CD14-positive monocyte (primary cell): Measurements from ENCODE around the gene VKORC1L1. TPM values are rescaled to one million over a fixed set of nuclear protein-coding genes. Genes with fewer than 3 reads are reported as not detected.

Experiments used
- DNase-seq, 3 donors: peaks; one replicate each; pipeline ENCODE4 v3.0.0-alpha.2; 2011 to 2022
- H2AFZ ChIP-seq: 2 replicates; pipeline ENCODE4 v1.6.0; 2012; ENCODE audit warnings: mild to moderate bottlenecking, low read depth, low read length, inconsistent platforms; ENCODE audit not compliant: insufficient read depth, poor library complexity, severe bottlenecking
- H3K27ac ChIP-seq, 2 donors: 1 replicate in 1 of 2; 2 replicates in 1 of 2; pipeline ENCODE4 v1.5.1; 2012 to 2013; ENCODE audit warnings: low read length in 2 of 2, control low read depth in 1 of 2, inconsistent platforms in 1 of 2, low read depth in 1 of 2, mild to moderate bottlenecking in 1 of 2
- H3K27me3 ChIP-seq, 2 donors: one replicate each; pipeline versions ENCODE4 v1.6.0 to v1.6.1; 2011 to 2013; ENCODE audit warnings: low read length in 2 of 2; ENCODE audit not compliant: control insufficient read depth in 2 of 2, insufficient read depth in 2 of 2
- H3K36me3 ChIP-seq, 2 donors: replicated peaks in 1 of 2; 1 replicate in 1 of 2; 2 replicates in 1 of 2; pipeline versions ENCODE4 v1.5.1 to v1.6.1; 2012 to 2013; ENCODE audit warnings: low read length in 2 of 2, control low read depth in 1 of 2, inconsistent platforms in 1 of 2, mild to moderate bottlenecking in 1 of 2; ENCODE audit not compliant: insufficient read depth in 2 of 2, control insufficient read depth in 1 of 2
- H3K4me1 ChIP-seq, 2 donors: 1 replicate in 1 of 2; 2 replicates in 1 of 2; pipeline versions ENCODE4 v1.5.1 to v1.6.1; 2012 to 2013; ENCODE audit warnings: low read length in 2 of 2, control low read depth in 1 of 2, inconsistent platforms in 1 of 2, mild to moderate bottlenecking in 1 of 2, moderate library complexity in 1 of 2; ENCODE audit not compliant: insufficient read depth in 2 of 2, control insufficient read depth in 1 of 2
- H3K4me2 ChIP-seq: replicated peaks from 2 replicates; pipeline ENCODE3; 2012; ENCODE audit warnings: low read length, moderate library complexity, mild to moderate bottlenecking; ENCODE audit not compliant: poor library complexity, severe bottlenecking; ENCODE audit errors: extremely low read depth
- H3K4me3 ChIP-seq, 3 experiments: fragments of 200-600 bp in 1 of 3; sonication (generic) in 1 of 3; replicated peaks in 1 of 3; 1 replicate in 2 of 3; 2 replicates in 1 of 3; pipeline ENCODE4 v1.5.1; 2011 to 2013; ENCODE audit warnings: low read length in 3 of 3, mild to moderate bottlenecking in 3 of 3, control low read depth in 2 of 3, low read depth in 2 of 3, inconsistent platforms in 1 of 3, moderate library complexity in 1 of 3
- H3K79me2 ChIP-seq: 2 replicates; pipeline ENCODE4 v1.6.0; 2012; ENCODE audit warnings: mild to moderate bottlenecking, control low read depth, inconsistent platforms, low read length, moderate library complexity; ENCODE audit not compliant: insufficient read depth
- H3K9ac ChIP-seq: 2 replicates; pipeline ENCODE4 v1.6.0; 2017; ENCODE audit warnings: low read length, mild to moderate bottlenecking; ENCODE audit not compliant: insufficient read depth, poor library complexity, severe bottlenecking
- H3K9me3 ChIP-seq, 2 donors: replicated peaks in 1 of 2; 1 replicate in 1 of 2; 2 replicates in 1 of 2; pipeline versions ENCODE4 v1.5.1 to v1.6.1; 2012 to 2013; ENCODE audit warnings: low read length in 2 of 2, control low read depth in 1 of 2; ENCODE audit not compliant: control insufficient read depth in 1 of 2, insufficient read depth in 1 of 2
- H4K20me1 ChIP-seq: 2 replicates; pipeline ENCODE4 v1.6.0; 2012; ENCODE audit warnings: mild to moderate bottlenecking, low read length, control low read depth, moderate library complexity; ENCODE audit not compliant: insufficient read depth
- H3K27ac Mint-ChIP-seq, 7 donors: one replicate each; pipeline ENCODE4 v1.8.0; 2020; ENCODE audit warnings: mild to moderate bottlenecking in 7 of 7, mixed read lengths in 7 of 7, moderate library complexity in 6 of 7, inconsistent platforms in 2 of 7
- H3K27me3 Mint-ChIP-seq, 3 donors: one replicate each; pipeline ENCODE4 v1.8.0; 2021 to 2022; ENCODE audit warnings: low read depth in 3 of 3, mild to moderate bottlenecking in 3 of 3, mixed read lengths in 3 of 3, moderate library complexity in 3 of 3, inconsistent platforms in 1 of 3
- H3K36me3 Mint-ChIP-seq, 2 donors: one replicate each; pipeline ENCODE4 v1.8.0; 2020; ENCODE audit warnings: mixed read lengths in 2 of 2, inconsistent platforms in 1 of 2, mild to moderate bottlenecking in 1 of 2
- H3K4me1 Mint-ChIP-seq: one replicate; pipeline ENCODE4 v1.8.0; 2020; ENCODE audit warnings: mild to moderate bottlenecking, mixed read lengths
- H3K4me3 Mint-ChIP-seq, 2 donors: one replicate each; pipeline ENCODE4 v1.8.0; 2020; ENCODE audit warnings: mild to moderate bottlenecking in 2 of 2, mixed read lengths in 2 of 2, moderate library complexity in 1 of 2
- H3K9me3 Mint-ChIP-seq, 7 donors: one replicate each; pipeline ENCODE4 v1.8.0; 2020 to 2022; ENCODE audit warnings: mixed read lengths in 7 of 7, mild to moderate bottlenecking in 6 of 7, moderate library complexity in 6 of 7, inconsistent platforms in 2 of 7
- CTCF ChIP-seq: fragments of 200-600 bp; IDR thresholded peaks from one replicate; pipeline ENCODE4 v1.8.0; 2022; ENCODE audit warnings: antibody characterized with exemption, mild to moderate bottlenecking
- WGBS: methylation state at CpG from one replicate; pipeline ENCODE4 v1.1.5; 2013; ENCODE audit warnings: missing lambda C conversion rate; ENCODE audit not compliant: insufficient coverage; 5-methylcytosine and 5-hydroxymethylcytosine counted together
- intact Hi-C, 2 donors: fragments of 100-400 bp; cut with micrococcal nuclease; formaldehyde crosslinking; loops; one replicate each; pipeline versions ENCODE4 v1.15.0 to v1.15.1; 2023
- polyA plus RNA-seq, 3 donors: library from polyadenylated mRNA; depleted of rRNA in 1 of 3; unstranded in 2 of 3; stranded (reverse) in 1 of 3; fragments of 300-500 nt in 2 of 3; fragments of >200 nt in 1 of 3; fragmentation: Illumina TruSeq in 2 of 3; gene quantifications; 1 replicate in 2 of 3; 2 replicates in 1 of 3; pipeline ENCODE4 v1.2.3, GENCODE V29; 2012 to 2021

VKORC1L1 gene
- polyA plus RNA-seq, 3 donors: 1.9 to 3.2 (median 2.7) TPM

DNA sequence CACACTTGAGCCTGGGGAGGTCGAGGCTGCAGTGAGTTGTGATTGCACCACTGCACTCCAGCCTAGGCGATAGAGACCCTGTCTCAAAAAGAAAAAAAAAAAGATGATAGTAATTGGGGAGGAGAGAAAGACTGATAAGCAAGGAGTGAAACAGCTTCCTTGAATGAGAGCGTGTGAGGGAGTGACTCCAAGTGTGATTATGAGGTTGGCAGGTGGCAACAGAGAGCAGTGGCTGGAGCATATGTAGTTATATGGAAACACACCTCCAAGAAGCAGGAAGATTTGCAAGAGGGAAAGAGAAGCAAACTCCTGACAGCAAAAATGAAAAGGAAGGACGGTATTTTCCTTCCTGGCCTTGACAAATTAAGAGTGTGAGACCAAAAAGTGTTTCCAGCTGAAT lies 50.4 kb downstream of the VKORC1L1 start:
- H3K9me3 Mint-ChIP-seq: no peaks in the 10 kb centered on the region
- peaks cover 2% of the 10 kb centered on the region for H3K4me1 Mint-ChIP-seq
- H3K27me3 Mint-ChIP-seq: peaks cover 0 to 1% (median 0%) of the 10 kb centered on the region in 3 donors
- no peaks in the 10 kb centered on the region for H4K20me1 ChIP-seq
- no peak overlapping the region for H3K4me3 ChIP-seq
- 92% methylated on average over 3 of the region's 4 CpGs for WGBS
- H3K36me3 ChIP-seq: no peaks in the 10 kb centered on the region
- H3K4me1 ChIP-seq: no peaks in the 10 kb centered on the region
- intact Hi-C loops: no loop called here
- no peaks in the 10 kb centered on the region for H3K79me2 ChIP-seq
- H3K4me3 Mint-ChIP-seq: no peak overlapping the region
- H3K9ac ChIP-seq: no peak overlapping the region
- H3K27ac ChIP-seq: no peak overlapping the region
- DNase-seq: no peak
- no peak overlapping the region for H3K4me2 ChIP-seq
- peaks cover 4 to 8% of the 10 kb centered on the region in 2 donors for H3K36me3 Mint-ChIP-seq
- no peaks in the 10 kb centered on the region for H3K27me3 ChIP-seq
- no peak for TF ChIP-seq CTCF
- H3K27ac Mint-ChIP-seq: no peak overlapping the region
- no peak overlapping the region for H2AFZ ChIP-seq
- no peaks in the 10 kb centered on the region for H3K9me3 ChIP-seq

- no peak overlapping the region for H3K4me3 Mint-ChIP-seq
- no peak overlapping the region for H3K4me2 ChIP-seq
These were observed 51.3 kb downstream of the VKORC1L1 start for GRCh38 chr7:65924193-65924592.

More at GRCh38 chr7:65924193-65924592, 51.3 kb downstream of the VKORC1L1 start:
- no peak overlapping the region for H3K27ac ChIP-seq
- no peaks in the 10 kb centered on the region for H3K9me3 ChIP-seq
- Mint-ChIP-seq H3K36me3 (peaks cover 4 to 8% of the 10 kb centered on the region in 2 donors), H3K27me3 (peaks cover 0 to 1% (median 0%) of the 10 kb centered on the region in 3 donors), H3K4me1 (peaks cover 2% of the 10 kb centered on the region), H3K27ac (no peak overlapping the region), H3K9me3 (no peaks in the 10 kb centered on the region)
- no peak overlapping the region for H2AFZ ChIP-seq
- H3K36me3 ChIP-seq: no peaks in the 10 kb centered on the region
- no peaks in the 10 kb centered on the region for H3K27me3 ChIP-seq
- H3K4me1 ChIP-seq: no peaks in the 10 kb centered on the region
- H4K20me1 ChIP-seq: no peaks in the 10 kb centered on the region
- no peak overlapping the region for H3K4me3 ChIP-seq
- no peaks in the 10 kb centered on the region for H3K79me2 ChIP-seq
- no peak overlapping the region for H3K9ac ChIP-seq
- no peak for DNase-seq
- WGBS: no CpG with 5 or more reads among the region's 4 CpGs
- TF ChIP-seq CTCF: no peak
- intact Hi-C loops: no loop called here
